B cell (primary cell): ENCODE results near the gene PXMP4.

Experiments
- EZH2 ChIP-seq: IDR thresholded peaks from 2 replicates; pipeline ENCODE4 v1.6.1; 2012; ENCODE audit warnings: borderline replicate concordance, low read depth, mild to moderate bottlenecking, moderate library complexity, low read length; ENCODE audit not compliant: insufficient read depth, poor library complexity, severe bottlenecking
- TF ChIP-seq, protein P1 (sequence below): fragments of 200-600 bp; IDR thresholded peaks from one replicate; pipeline ENCODE4 v1.8.0; 2022; ENCODE audit warnings: antibody characterized with exemption, mild to moderate bottlenecking

DNA sequence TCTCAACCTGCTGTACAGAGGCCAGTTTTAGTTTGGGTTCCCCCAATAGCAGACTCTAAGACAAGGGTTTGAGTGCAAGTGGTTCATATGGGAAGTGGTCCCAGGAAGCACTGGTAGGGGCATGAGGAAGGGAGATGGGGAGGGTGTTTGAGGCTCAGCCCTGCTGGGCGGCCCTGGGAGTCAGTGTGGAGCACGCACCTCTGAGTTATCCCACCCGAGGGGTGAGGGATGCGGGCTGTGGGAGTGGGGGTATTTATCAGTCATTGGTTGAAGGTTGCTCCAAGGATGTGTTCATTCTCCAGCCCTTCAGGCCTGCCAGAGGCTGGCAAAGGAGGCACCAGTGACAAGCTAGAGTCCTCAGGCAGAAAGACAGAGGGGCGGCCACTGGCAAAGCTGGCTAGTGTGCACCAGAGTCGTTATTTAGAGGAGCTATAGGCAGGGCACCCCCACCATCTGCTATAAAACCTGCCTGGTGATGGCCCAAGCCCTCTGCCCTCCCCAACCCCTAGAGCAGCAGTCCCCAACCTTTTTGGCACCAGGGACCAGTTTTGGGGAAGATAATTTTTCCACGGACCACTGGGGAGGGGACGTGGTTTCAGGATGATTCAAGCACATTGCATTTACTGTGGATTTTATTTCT, 16.5 kb downstream of the PXMP4 start:
- TF ChIP-seq, protein P1, sequence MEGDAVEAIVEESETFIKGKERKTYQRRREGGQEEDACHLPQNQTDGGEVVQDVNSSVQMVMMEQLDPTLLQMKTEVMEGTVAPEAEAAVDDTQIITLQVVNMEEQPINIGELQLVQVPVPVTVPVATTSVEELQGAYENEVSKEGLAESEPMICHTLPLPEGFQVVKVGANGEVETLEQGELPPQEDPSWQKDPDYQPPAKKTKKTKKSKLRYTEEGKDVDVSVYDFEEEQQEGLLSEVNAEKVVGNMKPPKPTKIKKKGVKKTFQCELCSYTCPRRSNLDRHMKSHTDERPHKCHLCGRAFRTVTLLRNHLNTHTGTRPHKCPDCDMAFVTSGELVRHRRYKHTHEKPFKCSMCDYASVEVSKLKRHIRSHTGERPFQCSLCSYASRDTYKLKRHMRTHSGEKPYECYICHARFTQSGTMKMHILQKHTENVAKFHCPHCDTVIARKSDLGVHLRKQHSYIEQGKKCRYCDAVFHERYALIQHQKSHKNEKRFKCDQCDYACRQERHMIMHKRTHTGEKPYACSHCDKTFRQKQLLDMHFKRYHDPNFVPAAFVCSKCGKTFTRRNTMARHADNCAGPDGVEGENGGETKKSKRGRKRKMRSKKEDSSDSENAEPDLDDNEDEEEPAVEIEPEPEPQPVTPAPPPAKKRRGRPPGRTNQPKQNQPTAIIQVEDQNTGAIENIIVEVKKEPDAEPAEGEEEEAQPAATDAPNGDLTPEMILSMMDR: no peak
- no peak for TF ChIP-seq EZH2
